HG03045 (cell line): Measurements from ENCODE around the gene TBC1D20.
"Not testable (repeated sequence)": the region's sequence is repeated elsewhere in the genome, so short reads cannot be mapped to it uniquely, and the experiment has no call there.

Experiments used
- ATAC-seq: cut with Tn5 transposase; IDR thresholded peaks from one replicate; pipeline ENCODE4 v1.9.1; 2021; ENCODE audit warnings: mild to moderate bottlenecking, moderate library complexity; ENCODE audit not compliant: unreplicated experiment

TBC1D20 gene

GRCh38 chr20:476561-477249 lies 14.4 kb upstream of the TBC1D20 start:
- ATAC-seq = not testable (repeated sequence)

DNA sequence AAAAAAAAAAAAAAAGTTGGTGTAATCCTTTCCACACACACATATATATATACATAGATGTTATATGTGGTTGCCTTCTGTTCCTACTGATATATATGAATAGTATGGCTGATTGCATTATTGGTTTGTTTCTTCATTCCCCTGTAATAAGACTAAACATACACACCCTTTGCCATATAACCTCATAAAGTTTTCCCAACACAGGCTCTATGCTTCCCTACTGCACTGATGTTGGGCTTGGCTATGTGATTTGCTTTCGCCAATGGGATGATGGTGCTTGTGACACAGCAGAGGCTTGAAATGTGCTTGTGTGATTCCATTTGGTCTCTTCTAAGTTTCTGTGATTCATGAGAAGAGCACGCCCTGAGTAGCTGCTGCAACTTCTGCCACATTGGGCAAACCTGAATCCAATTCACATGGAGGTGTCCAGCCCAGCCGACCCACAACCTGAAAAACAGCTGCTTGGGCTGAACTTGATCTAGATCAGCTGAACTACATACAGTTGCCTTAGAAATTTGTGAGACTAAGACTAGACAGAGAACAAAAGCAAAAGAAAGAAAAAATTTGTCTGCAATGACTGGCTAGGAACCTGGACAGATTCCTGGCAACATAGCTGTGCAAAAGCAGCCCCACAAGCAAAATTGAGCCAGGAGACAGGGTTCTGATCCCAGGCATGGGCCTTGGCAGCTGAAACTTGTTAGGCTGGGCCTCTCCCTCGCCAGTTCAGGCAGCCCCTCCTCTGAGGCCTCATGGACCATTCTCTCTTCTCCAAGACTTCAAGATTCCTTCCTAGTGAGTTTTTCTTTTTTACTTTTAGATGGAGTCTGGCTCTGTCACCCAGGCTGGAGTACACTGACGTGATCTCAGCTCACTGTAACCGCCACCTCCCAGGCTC lies 13.4 kb upstream of the TBC1D20 start:
- ATAC-seq = no peak

- ATAC-seq = no peak
Measured at GRCh38 chr20:474581-474980, 12.2 kb upstream of the TBC1D20 start.

DNA sequence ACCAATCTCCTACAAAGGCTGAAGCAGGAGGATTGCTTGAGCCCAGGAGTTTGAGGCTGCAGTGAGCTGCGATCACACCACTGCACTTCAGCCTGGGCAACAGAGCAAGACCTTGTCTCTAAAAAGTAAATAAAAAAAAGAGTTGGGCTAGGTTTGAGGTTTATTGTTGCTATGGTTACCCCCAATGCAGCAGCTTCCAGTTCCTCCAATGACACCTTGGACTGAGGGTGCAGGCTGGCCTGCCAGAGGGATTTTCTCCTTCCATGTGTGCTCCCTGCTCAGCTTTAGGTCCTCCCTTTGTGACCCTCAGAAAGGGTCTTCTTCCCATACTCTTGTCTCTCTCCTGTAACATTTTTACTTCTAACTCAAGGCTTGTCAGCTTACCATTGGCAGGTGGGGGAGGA lies 10.6 kb upstream of the TBC1D20 start:
- ATAC-seq = no peak

GRCh38 chr20:472137-472846 lies 10.0 kb upstream of the TBC1D20 start:
- no peak for ATAC-seq

DNA sequence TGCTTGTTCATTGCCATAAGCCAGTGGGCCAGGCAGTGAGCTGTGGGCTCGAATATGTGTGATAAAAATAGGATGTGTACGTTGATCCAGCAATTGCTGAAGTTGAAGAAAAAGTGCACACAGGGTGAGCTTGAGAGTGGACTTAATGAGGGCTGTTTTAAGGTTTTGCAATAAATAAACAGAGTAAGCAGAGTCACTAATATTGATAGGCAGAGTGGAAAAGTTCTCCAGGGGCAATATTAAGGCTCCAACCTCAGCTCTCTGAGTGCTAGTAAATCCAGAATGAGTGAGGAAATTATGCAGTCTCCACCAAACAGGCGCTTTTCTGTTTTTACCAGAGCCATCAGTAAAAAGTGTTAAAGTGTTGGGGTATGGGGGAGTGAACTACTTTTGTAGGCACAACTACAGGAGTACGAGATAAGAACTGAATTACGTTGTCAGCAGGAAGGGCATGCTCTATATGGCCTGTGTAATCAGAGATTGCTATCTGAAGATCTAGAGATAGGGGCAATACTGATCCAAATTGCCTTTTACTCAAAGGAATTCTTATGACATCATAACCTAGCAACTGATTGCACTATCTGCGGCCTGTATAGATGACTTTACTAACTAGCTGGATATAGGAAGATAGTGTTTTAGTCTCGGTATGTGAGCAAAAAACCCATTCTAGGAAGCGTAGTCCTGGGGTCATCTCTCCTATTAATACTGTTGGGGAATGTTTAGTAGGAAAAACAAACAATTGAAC lies 7.6 kb upstream of the TBC1D20 start:
- ATAC-seq = no peak

DNA sequence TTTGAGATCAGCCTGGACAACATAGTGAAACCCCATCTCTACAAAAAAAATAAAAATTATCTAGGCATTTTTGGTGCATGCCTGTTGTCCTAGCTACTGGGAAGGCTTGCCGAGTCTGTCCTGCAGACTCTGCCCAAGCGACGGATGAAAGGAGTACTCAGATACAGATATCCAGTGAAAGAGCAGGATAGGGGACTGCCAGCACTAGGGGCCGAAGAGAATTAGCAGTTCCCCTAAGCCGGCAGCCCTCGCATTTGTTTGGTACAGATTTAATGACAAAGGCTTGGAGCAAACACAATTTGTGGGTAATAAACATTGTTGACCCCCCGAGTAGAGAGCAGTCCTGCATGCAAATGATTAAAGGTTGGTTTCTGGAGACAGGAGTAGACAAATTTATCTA lies 5.4 kb upstream of the TBC1D20 start:
- no peak for ATAC-seq

DNA sequence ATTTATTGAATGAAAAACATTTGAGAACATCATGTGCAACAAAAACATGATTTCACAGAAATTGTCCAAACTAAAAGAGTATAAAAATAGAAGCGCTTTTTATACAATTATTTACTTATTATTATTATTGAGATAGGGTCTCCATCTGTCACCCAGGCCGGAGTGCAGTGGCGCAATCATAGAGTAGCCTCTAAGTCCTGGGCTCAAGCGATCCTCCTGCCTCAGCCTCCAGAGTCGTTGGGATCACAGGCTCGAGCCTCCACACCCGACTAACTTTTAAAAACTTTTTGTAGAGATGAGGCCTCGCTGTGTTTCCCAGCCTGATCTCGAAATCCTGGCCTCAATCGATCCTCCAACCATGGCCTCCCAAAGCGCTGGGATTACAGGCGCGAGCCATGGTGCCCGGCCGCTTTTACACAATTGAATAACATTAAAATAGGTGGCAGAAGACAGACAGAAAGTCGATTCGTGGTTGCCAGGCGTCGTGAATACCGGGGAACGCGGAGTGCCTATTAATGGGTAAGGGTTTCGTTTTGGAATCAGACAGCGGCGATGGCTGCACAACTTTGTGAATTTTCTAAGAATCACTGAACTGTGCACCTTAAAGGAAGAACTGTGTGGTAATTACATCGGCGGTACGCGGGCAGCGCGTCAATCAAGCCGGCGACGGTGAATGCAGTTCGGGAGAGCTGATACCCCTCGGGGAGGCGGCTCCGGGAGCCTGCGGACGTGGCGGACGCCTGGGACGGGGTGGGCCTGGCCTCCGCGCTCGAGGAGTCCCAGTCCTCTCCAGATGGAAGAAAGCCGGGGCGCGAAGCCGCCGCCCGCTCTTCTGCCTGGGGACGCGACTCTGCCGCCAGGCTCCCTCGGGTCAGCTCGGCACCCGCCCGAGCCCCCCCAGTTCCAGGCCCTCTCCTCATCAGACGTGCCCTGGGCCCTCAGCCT lies 807 bp downstream of the TBC1D20 start:
- ATAC-seq = peak; percentile 40

DNA sequence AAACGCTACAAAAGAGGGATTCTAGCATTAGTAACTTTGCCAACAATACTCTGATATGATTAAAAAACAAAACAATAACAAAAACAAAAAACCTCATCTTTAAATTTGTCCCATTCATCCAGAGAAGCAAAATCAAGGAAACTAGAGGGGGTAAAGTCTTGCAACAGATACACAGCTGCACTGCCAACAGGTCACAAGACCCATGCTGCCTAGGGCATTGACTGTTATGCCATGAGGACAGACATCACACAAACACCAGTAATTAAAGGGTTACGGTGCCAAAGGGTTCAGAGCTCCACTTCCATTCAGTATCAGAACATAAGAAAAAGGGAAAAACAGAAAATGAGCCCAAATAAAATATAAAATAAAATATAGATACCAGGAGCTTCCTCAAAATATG lies 1.6 kb downstream of the TBC1D20 start:
- no peak for ATAC-seq

- no peak for ATAC-seq
Measured at GRCh38 chr20:460180-460579, 2.2 kb downstream of the TBC1D20 start.

- no peak for ATAC-seq
Measured at GRCh38 chr20:458776-459175, 3.6 kb downstream of the TBC1D20 start.

GRCh38 chr20:454951-455350 lies 7.4 kb downstream of the TBC1D20 start:
- no peak for ATAC-seq

DNA sequence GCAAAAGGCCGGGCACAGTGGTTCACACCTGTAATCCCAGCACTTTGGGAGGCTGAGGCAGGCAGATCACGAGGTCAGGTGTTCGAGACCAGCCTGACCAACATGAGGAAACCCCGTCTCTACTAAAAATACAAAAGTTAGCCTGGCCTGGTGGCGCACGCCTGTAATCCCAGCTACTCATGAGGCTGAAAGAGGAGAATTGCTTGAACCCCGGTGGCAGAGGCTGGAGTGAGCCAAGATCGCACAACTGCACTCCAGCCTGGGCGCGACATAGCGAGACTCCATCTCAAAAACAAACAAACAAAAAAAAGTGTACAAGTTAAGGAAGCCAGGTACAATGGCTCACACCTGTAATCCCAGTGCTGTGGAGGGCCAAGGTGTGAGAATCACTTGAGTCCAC lies 10.3 kb downstream of the TBC1D20 start:
- ATAC-seq = not testable (repeated sequence)

- no peak for ATAC-seq
Measured at GRCh38 chr20:445514-446336, 16.6 kb downstream of the TBC1D20 start.

- ATAC-seq = no peak
Measured at GRCh38 chr20:444862-445426, 17.4 kb downstream of the TBC1D20 start.

GRCh38 chr20:444117-444516 lies 18.2 kb downstream of the TBC1D20 start:
- ATAC-seq = no peak

DNA sequence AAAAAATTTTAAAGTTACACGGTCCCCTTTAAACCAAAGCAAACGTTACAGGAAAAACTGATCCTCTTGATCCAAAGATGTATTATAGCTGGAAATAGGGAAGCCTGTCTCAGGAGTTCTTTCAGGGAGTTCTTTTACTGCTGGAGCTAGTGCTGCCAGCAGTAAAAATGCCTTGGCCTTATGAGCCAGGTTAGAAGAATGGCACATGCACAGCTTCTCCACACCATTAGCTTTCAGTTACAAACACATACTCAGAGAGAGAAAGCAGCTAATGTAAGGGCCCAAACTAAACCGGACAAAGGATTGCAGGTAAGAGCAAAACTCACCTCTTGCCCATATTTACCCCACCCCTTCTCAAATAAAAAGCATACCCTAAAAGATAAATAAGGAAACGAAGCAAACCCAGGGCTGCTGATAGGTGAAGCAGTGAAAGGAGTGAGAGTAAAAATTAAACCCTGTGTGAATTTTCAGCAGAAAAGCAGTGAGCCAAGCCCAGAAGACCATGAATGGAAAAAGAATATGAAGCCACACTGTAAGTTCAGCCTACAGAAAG lies 19.0 kb downstream of the TBC1D20 start:
- ATAC-seq = no peak

DNA sequence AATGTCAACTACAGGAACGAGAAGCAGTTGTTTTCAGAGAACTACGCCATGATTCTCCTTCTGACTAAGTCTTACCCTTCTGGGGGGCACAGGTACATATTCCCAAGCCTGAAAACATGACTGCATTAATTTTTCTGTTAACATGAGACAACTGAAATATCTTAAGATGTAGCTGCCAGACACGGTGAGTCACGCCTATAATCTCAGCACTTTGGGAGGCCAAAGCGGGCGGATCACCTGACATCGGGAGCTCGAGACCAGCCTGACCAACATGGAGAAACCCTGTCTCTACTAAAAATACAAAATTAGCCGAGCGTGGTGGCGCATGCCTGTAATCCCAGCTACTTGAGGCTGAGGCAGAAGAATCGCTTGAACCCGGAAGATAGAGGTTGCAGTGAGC lies 21.7 kb downstream of the TBC1D20 start:
- ATAC-seq = no peak
